SU-DHL-6 (cell line): ENCODE measurements around the gene CHST6.
"Not testable (repeated sequence)": the region's sequence is repeated elsewhere in the genome, so short reads cannot be mapped to it uniquely, and the experiment has no call there.

ENCODE experiments used
- CTCF ChIP-seq: fragments of 200-600 bp; sonication (generic); IDR thresholded peaks from one replicate; pipeline ENCODE4 v1.5.1; 2017; ENCODE audit warnings: antibody characterized with exemption, mild to moderate bottlenecking, low read length, moderate library complexity; ENCODE audit not compliant: insufficient read depth, poor library complexity, severe bottlenecking
- EZH2phosphoT487 ChIP-seq: fragments of 200-600 bp; sonication (generic), shearing (Covaris generic); conservative IDR thresholded peaks from 2 replicates; pipeline ENCODE4 v1.6.1; 2018; ENCODE audit warnings: mild to moderate bottlenecking, antibody characterized with exemption, low read length, moderate library complexity, mixed read lengths

GRCh38 chr16:75516189-75516966 is 21.1 kb upstream of the CHST6 start:
- TF ChIP-seq CTCF, EZH2phosphoT487: not testable (repeated sequence)
